H9 (cell line): Measurements from ENCODE around the gene TRAF5. TPM values are rescaled to one million over a fixed set of nuclear protein-coding genes. Genes with fewer than 3 reads are reported as not detected.
"Not testable (repeated sequence)": the region's sequence is repeated elsewhere in the genome, so short reads cannot be mapped to it uniquely, and the experiment has no call there.

Experiments used
- DNase-seq: peaks from one replicate; pipeline ENCODE4 v3.0.0-alpha.2; 2017
- H2AFZ ChIP-seq: one replicate; pipeline ENCODE4 v1.6.1; 2013; ENCODE audit warnings: mild to moderate bottlenecking, low read length, control low read depth, moderate library complexity
- H2AK5ac ChIP-seq: 2 replicates; pipeline ENCODE4 v1.6.1; 2013; ENCODE audit warnings: low read length, control low read depth, mixed read lengths; ENCODE audit not compliant: insufficient read length
- H2BK120ac ChIP-seq: one replicate; pipeline ENCODE4 v1.6.1; 2013; ENCODE audit warnings: low read depth, mild to moderate bottlenecking, low read length, control low read depth, inconsistent platforms; ENCODE audit not compliant: poor library complexity, severe bottlenecking
- H2BK12ac ChIP-seq: 2 replicates; pipeline ENCODE4 v1.6.1; 2013; ENCODE audit warnings: low read length, control low read depth, mixed read lengths, low read depth; ENCODE audit not compliant: insufficient read length
- H2BK15ac ChIP-seq: 2 replicates; pipeline ENCODE4 v1.6.1; 2013; ENCODE audit warnings: low read depth, low read length, control low read depth
- H2BK20ac ChIP-seq: one replicate; pipeline ENCODE4 v1.6.1; 2013; ENCODE audit warnings: low read depth, mild to moderate bottlenecking, low read length, control low read depth, inconsistent platforms; ENCODE audit not compliant: poor library complexity, severe bottlenecking
- H2BK5ac ChIP-seq: 2 replicates; pipeline ENCODE4 v1.6.1; 2013; ENCODE audit warnings: low read length, control low read depth, mixed read lengths; ENCODE audit not compliant: insufficient read length
- H3K14ac ChIP-seq: 2 replicates; pipeline ENCODE4 v1.6.1; 2013; ENCODE audit warnings: low read length, control low read depth; ENCODE audit not compliant: insufficient read depth
- H3K18ac ChIP-seq: 2 replicates; pipeline ENCODE4 v1.6.1; 2013; ENCODE audit warnings: low read depth, mild to moderate bottlenecking, mixed read lengths, low read length, control low read depth; ENCODE audit not compliant: insufficient read length
- H3K23ac ChIP-seq: 2 replicates; pipeline ENCODE4 v1.6.1; 2013; ENCODE audit warnings: low read length, control low read depth, mixed read lengths, low read depth; ENCODE audit not compliant: insufficient read length
- H3K23me2 ChIP-seq: 2 replicates; pipeline ENCODE4 v1.6.1; 2013; ENCODE audit warnings: low read depth, mild to moderate bottlenecking, mixed read lengths, low read length, control low read depth; ENCODE audit not compliant: insufficient read length, poor library complexity, severe bottlenecking
- H3K27ac ChIP-seq: 2 replicates; pipeline ENCODE4 v1.5.1; 2013; ENCODE audit warnings: low read length, control low read depth, mixed read lengths, low read depth; ENCODE audit not compliant: insufficient read length
- H3K27me3 ChIP-seq: 2 replicates; pipeline ENCODE4 v1.6.1; 2013; ENCODE audit warnings: low read length, control low read depth, inconsistent platforms; ENCODE audit not compliant: insufficient read depth
- H3K4ac ChIP-seq: 2 replicates; pipeline ENCODE4 v1.6.1; 2013; ENCODE audit warnings: low read depth, mild to moderate bottlenecking, control low read depth, inconsistent platforms, low read length, moderate library complexity
- H3K4me1 ChIP-seq: 2 replicates; pipeline ENCODE4 v1.6.1; 2013; ENCODE audit warnings: low read length, control low read depth, inconsistent platforms; ENCODE audit not compliant: insufficient read depth
- H3K4me2 ChIP-seq: 2 replicates; pipeline ENCODE4 v1.6.1; 2013; ENCODE audit warnings: low read length, control low read depth, mixed read lengths; ENCODE audit not compliant: insufficient read length, insufficient read depth
- H3K56ac ChIP-seq: 2 replicates; pipeline ENCODE4 v1.6.1; 2013; ENCODE audit warnings: low read depth, mild to moderate bottlenecking, mixed read lengths, low read length, control low read depth; ENCODE audit not compliant: insufficient read length
- H3K79me1 ChIP-seq: 2 replicates; pipeline ENCODE4 v1.6.1; 2013; ENCODE audit warnings: low read depth, mild to moderate bottlenecking, moderate library complexity, low read length, control low read depth, inconsistent platforms; ENCODE audit not compliant: insufficient read depth, poor library complexity, severe bottlenecking
- H3K79me2 ChIP-seq: 2 replicates; pipeline ENCODE4 v1.6.1; 2013; ENCODE audit warnings: low read length, control low read depth, inconsistent platforms; ENCODE audit not compliant: insufficient read depth
- H3K9ac ChIP-seq: 2 replicates; pipeline ENCODE4 v1.6.1; 2013; ENCODE audit warnings: low read length, control low read depth, mixed read lengths; ENCODE audit not compliant: insufficient read length; ENCODE audit errors: extremely low read depth
- H3K9me3 ChIP-seq: one replicate; pipeline ENCODE4 v1.6.1; 2013; ENCODE audit warnings: low read depth, low read length, inconsistent platforms; ENCODE audit not compliant: control insufficient read depth
- H3T11ph ChIP-seq: one replicate; pipeline ENCODE4 v1.6.1; 2013; ENCODE audit warnings: mild to moderate bottlenecking, low read length, control low read depth, inconsistent platforms
- H4K20me1 ChIP-seq: one replicate; pipeline ENCODE4 v1.6.1; 2013; ENCODE audit not compliant: control insufficient read depth, insufficient read length, insufficient read depth
- H4K5ac ChIP-seq: 2 replicates; pipeline ENCODE4 v1.6.1; 2013; ENCODE audit warnings: low read depth, mild to moderate bottlenecking, mixed read lengths, low read length, control low read depth; ENCODE audit not compliant: insufficient read length
- H4K8ac ChIP-seq: replicated peaks from 2 replicates; pipeline ENCODE4 v1.6.1; 2013; ENCODE audit warnings: low read length, control low read depth, mixed read lengths, low read depth; ENCODE audit not compliant: insufficient read length
- H4K91ac ChIP-seq: 2 replicates; pipeline ENCODE4 v1.6.1; 2013; ENCODE audit warnings: low read depth, mild to moderate bottlenecking, moderate library complexity, mixed read lengths, low read length, control low read depth; ENCODE audit not compliant: insufficient read length
- H3K27ac Mint-ChIP-seq, 3 experiments: 2 replicates in 2 of 3; 3 replicates in 1 of 3; pipeline ENCODE4 v1.8.0; 2020 to 2021; ENCODE audit warnings: mixed read lengths in 3 of 3, mild to moderate bottlenecking in 1 of 3, moderate library complexity in 1 of 3
- H3K27me3 Mint-ChIP-seq: 2 replicates; pipeline ENCODE4 v1.8.0; 2021; ENCODE audit warnings: low read depth, mild to moderate bottlenecking, moderate library complexity, mixed read lengths
- H3K36me3 Mint-ChIP-seq, 3 experiments: 2 replicates in 2 of 3; 3 replicates in 1 of 3; pipeline ENCODE4 v1.8.0; 2020 to 2021; ENCODE audit warnings: low read depth in 3 of 3, mixed read lengths in 3 of 3; ENCODE audit not compliant: insufficient read depth in 1 of 3
- H3K4me1 Mint-ChIP-seq, 2 experiments: 2 replicates each; pipeline ENCODE4 v1.8.0; 2020; ENCODE audit warnings: mixed read lengths in 2 of 2
- H3K4me3 Mint-ChIP-seq, 2 experiments: 2 replicates in 1 of 2; 3 replicates in 1 of 2; pipeline ENCODE4 v1.8.0; 2020 to 2021; ENCODE audit warnings: mild to moderate bottlenecking in 2 of 2, mixed read lengths in 2 of 2, moderate library complexity in 1 of 2
- H3K9me3 Mint-ChIP-seq, 2 experiments: 2 replicates in 1 of 2; 3 replicates in 1 of 2; pipeline ENCODE4 v1.8.0; 2020; ENCODE audit warnings: mild to moderate bottlenecking in 2 of 2, mixed read lengths in 2 of 2, moderate library complexity in 1 of 2
- WGBS: extraction: QIAGEN DNeasy Blood & Tissue Kit; methylation state at CpG from one replicate; pipeline ENCODE4 v1.1.7; 2013; ENCODE audit warnings: missing lambda C conversion rate, low lambda C conversion rate, mixed read lengths; ENCODE audit not compliant: insufficient read length; ENCODE audit errors: extremely low coverage; 5-methylcytosine and 5-hydroxymethylcytosine counted together
- total RNA-seq: library from RNA; stranded (reverse); gene quantifications from 2 replicates; pipeline ENCODE4 v1.2.1, GENCODE V29; 2021

Gene TRAF5
- total RNA-seq, 1 experiment from 2014 or later, result 19.1 TPM

DNA sequence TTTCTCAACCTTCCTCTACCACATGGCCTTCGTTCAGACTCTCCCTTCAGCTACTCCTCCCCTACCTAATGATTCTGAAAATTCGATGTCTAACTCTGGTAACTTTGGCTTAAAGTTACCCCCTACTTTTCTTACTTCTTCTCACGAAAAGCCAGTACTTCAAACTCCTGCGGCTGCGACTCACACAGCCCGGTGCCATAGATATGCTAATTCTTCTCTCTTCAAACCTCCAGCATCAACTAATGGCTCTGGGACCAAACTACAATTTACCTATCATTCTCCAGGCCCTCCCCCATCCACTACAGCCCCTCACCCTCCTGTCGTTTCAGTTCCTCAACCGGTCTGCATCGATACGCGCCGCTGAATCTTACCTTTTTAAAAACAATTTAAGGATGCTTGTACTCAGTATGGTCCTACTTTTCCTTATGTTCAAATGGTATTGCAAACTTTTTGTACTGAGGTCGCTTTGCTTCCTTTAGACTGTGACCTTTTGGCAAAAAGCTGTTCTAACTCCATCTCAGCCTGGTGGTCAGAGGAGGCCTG is 73.3 kb downstream of the TRAF5 start:
- H3K56ac ChIP-seq, H4K91ac ChIP-seq, H2AK5ac ChIP-seq, H3K23ac ChIP-seq, H2BK5ac ChIP-seq, H3K27me3 ChIP-seq, H3K14ac ChIP-seq, H2BK20ac ChIP-seq, H2BK120ac ChIP-seq, H4K20me1 ChIP-seq, H3K79me2 ChIP-seq, H2BK15ac ChIP-seq, H2AFZ ChIP-seq, H3K4me1 ChIP-seq, H4K5ac ChIP-seq, H3K79me1 ChIP-seq, H2BK12ac ChIP-seq, H3K27me3 Mint-ChIP-seq, H4K8ac ChIP-seq, H3T11ph ChIP-seq, H3K4ac ChIP-seq, H3K23me2 ChIP-seq, H3K9me3 ChIP-seq: not testable (repeated sequence)
- Mint-ChIP-seq H3K4me3 (peak overlapping the region; percentile 57 to 72), H3K27ac (peak overlapping the region; percentile 90 to 99 (median 96)), H3K4me1 (peaks cover 33 to 38% of the 10 kb centered on the region in 2 experiments), H3K9me3 (peaks cover 15 to 23% of the 10 kb centered on the region in 2 experiments), H3K36me3 (peaks cover 20 to 29% (median 21%) of the 10 kb centered on the region in 3 experiments)
- H3K4me2 ChIP-seq, result peak overlapping the region; percentile 56
- H3K27ac ChIP-seq, result peak overlapping the region; percentile 65
- DNase-seq, result peak; percentile 74
- WGBS, result no CpG with 5 or more reads among the region's 13 CpGs
- peak overlapping the region; percentile 7 for H3K18ac ChIP-seq
- H3K9ac ChIP-seq, result peak overlapping the region; percentile 39

DNA sequence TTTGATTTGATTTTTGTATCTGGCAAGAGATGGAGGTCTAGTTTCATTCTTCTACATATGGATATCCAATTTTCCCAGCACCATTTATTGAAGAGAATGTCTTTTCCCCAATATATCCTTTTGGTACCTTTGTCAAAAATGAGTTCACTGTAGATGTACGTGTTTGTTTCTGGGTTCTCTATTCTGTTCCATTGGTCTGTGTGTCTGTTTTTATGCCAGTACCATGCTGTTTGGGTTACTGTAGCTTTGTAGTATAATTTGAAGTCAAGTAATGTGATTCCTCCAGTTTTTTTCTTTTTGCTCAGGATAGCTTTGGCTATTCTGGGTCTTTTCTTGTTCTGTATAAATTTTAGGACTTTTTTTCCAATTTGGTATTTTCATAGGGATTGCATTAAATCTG is 75.1 kb downstream of the TRAF5 start:
- not testable (repeated sequence) for H4K8ac ChIP-seq, H3K56ac ChIP-seq, H3K4ac ChIP-seq, H3K27ac ChIP-seq, H4K5ac ChIP-seq, H3K9me3 ChIP-seq, H3K23ac ChIP-seq, H3T11ph ChIP-seq, H3K4me1 ChIP-seq, H3K79me1 ChIP-seq, H2AFZ ChIP-seq, H2BK5ac ChIP-seq, H3K18ac ChIP-seq, H3K4me2 ChIP-seq, H4K20me1 ChIP-seq, H3K23me2 ChIP-seq, H2BK12ac ChIP-seq, H4K91ac ChIP-seq, H2BK20ac ChIP-seq, H3K27me3 Mint-ChIP-seq, H3K4me3 Mint-ChIP-seq, H3K27me3 ChIP-seq, H2AK5ac ChIP-seq, DNase-seq, H3K79me2 ChIP-seq, H3K14ac ChIP-seq, H3K27ac Mint-ChIP-seq, H3K9ac ChIP-seq, H2BK15ac ChIP-seq, H2BK120ac ChIP-seq
- H3K9me3 Mint-ChIP-seq, result peaks cover 27 to 40% of the 10 kb centered on the region in 2 experiments
- peaks cover 33 to 43% (median 38%) of the 10 kb centered on the region in 3 experiments for H3K36me3 Mint-ChIP-seq
- H3K4me1 Mint-ChIP-seq, result peaks cover 33 to 38% of the 10 kb centered on the region in 2 experiments
- WGBS, result no CpG with 5 or more reads among the region's 1 CpG
